HCT116 (cell line): ENCODE data around the gene AKR1B1. TPM values are rescaled to one million over a fixed set of nuclear protein-coding genes. Genes with fewer than 3 reads are reported as not detected.

Source experiments
- ATAC-seq: fragments of 200-7000 bp; cut with Tn5 transposase; 2 replicates; pipeline ENCODE4 v1.9.1; 2020; ENCODE audit warnings: mild to moderate bottlenecking, moderate library complexity
- BruUV-seq: library from RNA; stranded (reverse); fragments of 400-500 nt; replicated peaks from 2 replicates; lab custom pipeline; 2021; lab: Mats Ljungman, UMichigan
- CTCF ChIA-PET: fragments of 300-600 bp; sonication (Branson Sonifier 250); formaldehyde crosslinking; loops from one replicate; lab custom pipeline; 2021; ENCODE audit warnings: antibody characterized with exemption; lab: Charles Lee
- POLR2A ChIA-PET: fragments of 300-600, 350-600 bp; sonication (Branson Sonifier 250); formaldehyde crosslinking; loops from one replicate; lab custom pipeline; 2021; ENCODE audit warnings: antibody characterized with exemption; lab: Charles Lee
- RAD21 ChIA-PET, 2 experiments: fragments of 300-600 bp; sonication (Branson Sonifier 250); formaldehyde crosslinking; loops; one replicate each; lab custom pipeline; 2023; ENCODE audit warnings: low total read pairs in 2 of 2; ENCODE audit not compliant: uncharacterized antibody in 2 of 2, unreplicated experiment in 2 of 2, low non-redundant PET in 1 of 2; lab: Charles Lee
- DNase-seq: peaks from one replicate; pipeline ENCODE4 v3.0.0-alpha.2; 2010; ENCODE audit warnings: low read depth, low spot score
- H2AFZ ChIP-seq: fragments of 200-600 bp; shearing (Covaris generic), sonication (generic); 2 replicates; pipeline ENCODE4 v1.6.1; 2017; ENCODE audit warnings: low read depth, mixed run types, mixed read lengths, antibody characterized with exemption, low read length; ENCODE audit not compliant: poor library complexity, severe bottlenecking
- H3K27ac ChIP-seq: 2 replicates; pipeline ENCODE4 v1.5.1; 2012; ENCODE audit warnings: low read depth, low read length
- H3K27me3 ChIP-seq: fragments of 200-600 bp; sonication (generic); 2 replicates; pipeline ENCODE4 v1.6.1; 2016; ENCODE audit warnings: mixed run types, low read length, mixed read lengths; ENCODE audit not compliant: insufficient read depth
- H3K36me3 ChIP-seq, 2 experiments: fragments of 200-500 bp in 1 of 2; fragments of 200-600 bp in 1 of 2; sonication (Bioruptor generic) in 1 of 2; sonication (generic) in 1 of 2; 2 replicates each; pipeline versions ENCODE4 v1.5.1 to v1.6.1; 2014 to 2016; ENCODE audit warnings: low read length in 2 of 2, inconsistent platforms in 1 of 2, mixed read lengths in 1 of 2, mixed run types in 1 of 2; ENCODE audit not compliant: insufficient read depth in 2 of 2, control insufficient read depth in 1 of 2
- H3K4me1 ChIP-seq, 2 experiments: fragments of 200-600 bp in 1 of 2; sonication (generic) in 1 of 2; 2 replicates each; pipeline versions ENCODE4 v1.5.1 to v1.6.1; 2012 to 2017; ENCODE audit warnings: low read length in 2 of 2, inconsistent platforms in 1 of 2, mild to moderate bottlenecking in 1 of 2, mixed read lengths in 1 of 2, mixed run types in 1 of 2, moderate library complexity in 1 of 2; ENCODE audit not compliant: insufficient read depth in 2 of 2, control insufficient read depth in 1 of 2
- H3K4me2 ChIP-seq: fragments of 200-600 bp; sonication (generic); 2 replicates; pipeline ENCODE4 v1.6.1; 2017; ENCODE audit warnings: mixed run types, low read length, mixed read lengths
- H3K4me3 ChIP-seq, 2 experiments: fragments of 200-600 bp in 1 of 2; sonication (generic) in 1 of 2; replicated peaks in 1 of 2; 2 replicates each; pipeline ENCODE4 v1.5.1; 2011 to 2016; ENCODE audit warnings: low read length in 2 of 2, control low read depth in 1 of 2, low read depth in 1 of 2, mild to moderate bottlenecking in 1 of 2, mixed read lengths in 1 of 2, mixed run types in 1 of 2
- H3K79me2 ChIP-seq: fragments of 200-600 bp; sonication (generic); 2 replicates; pipeline ENCODE4 v1.6.1; 2017; ENCODE audit warnings: mild to moderate bottlenecking, mixed run types, low read length, moderate library complexity, mixed read lengths; ENCODE audit not compliant: insufficient read depth
- H3K9ac ChIP-seq: fragments of 200-600 bp; sonication (generic); 2 replicates; pipeline ENCODE4 v1.6.1; 2016; ENCODE audit warnings: low read length, mixed read lengths
- H3K9me2 ChIP-seq: fragments of 200-600 bp; sonication (generic), shearing (Covaris generic); 2 replicates; pipeline ENCODE4 v1.6.1; 2017; ENCODE audit warnings: mixed run types, mild to moderate bottlenecking, moderate library complexity; ENCODE audit not compliant: insufficient read depth
- H3K9me3 ChIP-seq, 2 experiments: fragments of 200-500 bp in 1 of 2; fragments of 200-600 bp in 1 of 2; sonication (Bioruptor generic) in 1 of 2; sonication (generic) in 1 of 2; 2 replicates each; pipeline ENCODE4 v1.6.1; 2014 to 2017; ENCODE audit warnings: low read length in 2 of 2, mixed read lengths in 2 of 2, inconsistent platforms in 1 of 2, low read depth in 1 of 2, mild to moderate bottlenecking in 1 of 2, mixed run types in 1 of 2, moderate library complexity in 1 of 2; ENCODE audit not compliant: control insufficient read depth in 1 of 2, insufficient read depth in 1 of 2
- H4K20me1 ChIP-seq: fragments of 200-600 bp; sonication (generic), shearing (Covaris generic); 2 replicates; pipeline ENCODE4 v1.6.1; 2017; ENCODE audit warnings: mixed run types, mild to moderate bottlenecking, moderate library complexity; ENCODE audit not compliant: insufficient read depth
- ATF3 ChIP-seq: IDR thresholded peaks from 2 replicates; pipeline ENCODE4 v1.6.1; 2012
- CEBPB ChIP-seq: IDR thresholded peaks from 2 replicates; pipeline ENCODE4 v1.6.1; 2012; ENCODE audit warnings: low read depth
- CTCF ChIP-seq, 3 experiments: fragments of 200-600 bp in 1 of 3; sonication (generic) in 1 of 3; IDR thresholded peaks in 2 of 3; conservative IDR thresholded peaks in 1 of 3; 2 replicates each; pipeline ENCODE4 v1.5.1; 2012 to 2017; ENCODE audit warnings: low read depth in 2 of 3, low read length in 2 of 3, antibody characterized with exemption in 1 of 3, borderline replicate concordance in 1 of 3, control low read depth in 1 of 3, mild to moderate bottlenecking in 1 of 3, mixed read lengths in 1 of 3, mixed run types in 1 of 3, moderate library complexity in 1 of 3; ENCODE audit not compliant: insufficient read depth in 1 of 3
- EGR1 ChIP-seq: IDR thresholded peaks from 2 replicates; pipeline ENCODE4 v1.6.1; 2012; ENCODE audit warnings: low read depth
- ELF1 ChIP-seq: IDR thresholded peaks from 2 replicates; pipeline ENCODE4 v1.6.1; 2012; ENCODE audit warnings: low read depth, borderline replicate concordance
- EZH2 ChIP-seq: fragments of 200-600 bp; sonication (generic); IDR thresholded peaks from 2 replicates; pipeline ENCODE4 v1.6.1; 2017; ENCODE audit warnings: antibody characterized with exemption, mixed run types
- EZH2phosphoT487 ChIP-seq: fragments of 200-600 bp; IDR thresholded peaks from 2 replicates; pipeline ENCODE4 v1.6.1; 2018; ENCODE audit warnings: antibody characterized with exemption, borderline replicate concordance
- JUND ChIP-seq: IDR thresholded peaks from 2 replicates; pipeline ENCODE4 v1.6.1; 2012
- POLR2A ChIP-seq: IDR thresholded peaks from 2 replicates; pipeline ENCODE4 v1.7.0; 2011; ENCODE audit warnings: borderline replicate concordance; ENCODE audit not compliant: insufficient read depth, insufficient read length; ENCODE audit errors: extremely low read depth
- RAD21 ChIP-seq: IDR thresholded peaks from 2 replicates; pipeline ENCODE4 v1.6.1; 2012; ENCODE audit warnings: low read depth, mild to moderate bottlenecking
- REST ChIP-seq: IDR thresholded peaks from 2 replicates; pipeline ENCODE4 v1.6.1; 2012; ENCODE audit warnings: low read depth
- SIN3A ChIP-seq: IDR thresholded peaks from 2 replicates; pipeline ENCODE4 v1.6.1; 2012; ENCODE audit warnings: low read depth
- SP1 ChIP-seq: IDR thresholded peaks from 2 replicates; pipeline ENCODE4 v1.6.1; 2012; ENCODE audit warnings: low read depth
- SRF ChIP-seq: IDR thresholded peaks from 2 replicates; pipeline ENCODE4 v1.6.1; 2012; ENCODE audit warnings: low read depth
- TCF7L2 ChIP-seq: IDR thresholded peaks from 2 replicates; pipeline ENCODE4 v1.7.0; 2011; ENCODE audit warnings: borderline replicate concordance, inconsistent platforms; ENCODE audit not compliant: insufficient read depth, insufficient read length; ENCODE audit errors: extremely low read depth
- YY1 ChIP-seq: IDR thresholded peaks from 2 replicates; pipeline ENCODE4 v1.6.1; 2011; ENCODE audit warnings: low read length, low read depth, moderate library complexity, mild to moderate bottlenecking; ENCODE audit not compliant: insufficient replicate concordance; ENCODE audit errors: extremely low read depth
- ZBTB33 ChIP-seq: IDR thresholded peaks from 2 replicates; pipeline ENCODE4 v1.6.1; 2011; ENCODE audit warnings: mild to moderate bottlenecking, low read length, moderate library complexity; ENCODE audit not compliant: insufficient replicate concordance; ENCODE audit errors: extremely low read depth
- ZNF274 ChIP-seq: fragments of 200-500 bp; sonication (Bioruptor generic); IDR thresholded peaks from 2 replicates; pipeline ENCODE4 v1.6.1; 2014; ENCODE audit warnings: mild to moderate bottlenecking, low read depth, low read length, inconsistent platforms
- intact Hi-C: fragments of 100-400 bp; cut with micrococcal nuclease; formaldehyde crosslinking; loops from 2 replicates; pipeline ENCODE4 v1.10.0; 2022
- total RNA-seq: library from RNA; stranded (reverse); gene quantifications from one replicate; pipeline ENCODE4 v1.2.1, GENCODE V29; 2021; ENCODE audit not compliant: unreplicated experiment
- TF ChIP-seq, protein P1 (sequence below): IDR thresholded peaks from 2 replicates; pipeline ENCODE4 v1.6.1; 2012

AKR1B1 gene
- total RNA-seq, 1 experiment from 2014 or later = 56.8 TPM

GRCh38 chr7:134450294-134451000, 8.5 kb downstream of the AKR1B1 start:
- ATAC-seq = no peak
- no peak overlapping the region for H3K9ac ChIP-seq
- no TSS peak for BruUV-seq
- ChIA-PET RAD21 (no interaction called here), CTCF (interaction anchor here (1.3 kb wide), 1 partner anchor 98 kb away, joined by 3 read pairs; no protein-coding TSS in a partner anchor), POLR2A (no interaction called here)
- no peak overlapping the region for H3K4me2 ChIP-seq
- H3K27me3 ChIP-seq = no peaks in the 10 kb centered on the region
- intact Hi-C loops = no loop called here
- no peak overlapping the region for H3K4me3 ChIP-seq
- no peak for DNase-seq
- H3K9me2 ChIP-seq = no peaks in the 10 kb centered on the region
- no peak overlapping the region for H3K27ac ChIP-seq
- peaks cover 5 to 24% of the 10 kb centered on the region in 2 experiments for H3K4me1 ChIP-seq
- no peak overlapping the region for H2AFZ ChIP-seq
- no peaks in the 10 kb centered on the region for H4K20me1 ChIP-seq
- H3K36me3 ChIP-seq = no peaks in the 10 kb centered on the region
- TF ChIP-seq EZH2phosphoT487 (no peak), REST (no peak), ELF1 (no peak), EGR1 (no peak), YY1 (no peak), EZH2 (no peak), POLR2A (no peak), TCF7L2 (no peak), ZBTB33 (no peak), SRF (no peak), SP1 (no peak), CTCF (IDR thresholded peaks at IDR 0.05 in 2 of 3, conservative IDR thresholded peaks at IDR 0.05 in 1 of 3; ENCODE audit: borderline replicate concordance in 1 of 3, insufficient read depth in 1 of 3, low read depth in 2 of 3, low read length in 2 of 3) (no peak), SIN3A (no peak), CEBPB (no peak), ATF3 (no peak), JUND (no peak), RAD21 (no peak), ZNF274 (no peak)
- TF ChIP-seq, protein P1, sequence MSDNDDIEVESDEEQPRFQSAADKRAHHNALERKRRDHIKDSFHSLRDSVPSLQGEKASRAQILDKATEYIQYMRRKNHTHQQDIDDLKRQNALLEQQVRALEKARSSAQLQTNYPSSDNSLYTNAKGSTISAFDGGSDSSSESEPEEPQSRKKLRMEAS = no peak
- H3K9me3 ChIP-seq = no peaks in the 10 kb centered on the region
- H3K79me2 ChIP-seq = no peaks in the 10 kb centered on the region
